HG02885 (cell line): Measurements from ENCODE around the gene TUSC7.

Experiments
- ATAC-seq: cut with Tn5 transposase; IDR thresholded peaks from one replicate; pipeline ENCODE4 v1.9.1; 2021; ENCODE audit warnings: mild to moderate bottlenecking; ENCODE audit not compliant: unreplicated experiment, poor library complexity

The TUSC7 gene

DNA sequence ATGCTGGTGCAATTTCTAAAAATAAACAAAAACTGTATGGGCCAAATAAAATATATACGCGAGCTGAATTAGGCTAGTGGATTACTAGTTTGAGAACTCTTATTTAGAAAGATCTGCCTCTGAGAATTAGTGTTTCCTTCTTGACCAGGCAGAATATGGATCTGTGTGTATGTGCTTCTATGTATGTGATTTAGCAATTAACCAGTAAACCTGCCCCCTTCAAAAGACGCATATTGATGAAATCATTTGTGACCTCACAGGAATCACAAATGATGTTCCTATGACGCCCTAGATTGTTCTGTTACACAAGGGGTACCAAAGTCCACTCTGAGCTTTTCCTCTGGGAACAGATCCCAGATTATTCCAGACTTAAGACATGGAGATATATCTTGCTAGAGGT is at the start of gene TUSC7:
TUSC7 (plus strand) TSS at position 301 of the 400 bp plus-strand sequence.
- ATAC-seq: no peak

DNA sequence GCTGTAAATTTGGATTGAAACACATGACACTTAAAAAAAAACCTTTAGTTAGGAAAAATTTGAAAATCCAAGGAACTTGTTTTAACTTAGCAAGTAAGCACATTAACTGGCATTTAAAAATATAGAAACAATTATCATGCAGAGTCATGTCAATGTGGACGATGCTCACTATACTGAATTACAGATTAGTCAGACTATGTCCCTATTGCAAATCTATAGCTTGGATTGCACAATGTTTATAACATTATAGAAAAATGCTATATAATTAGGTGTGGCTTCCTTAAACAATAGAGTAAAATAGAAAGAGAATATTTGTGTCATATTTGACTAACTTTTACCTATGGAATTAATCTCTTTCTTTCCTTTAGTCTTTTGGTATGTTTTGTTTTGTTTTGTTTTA is 48.4 kb upstream of the TUSC7 start:
- no peak for ATAC-seq

DNA sequence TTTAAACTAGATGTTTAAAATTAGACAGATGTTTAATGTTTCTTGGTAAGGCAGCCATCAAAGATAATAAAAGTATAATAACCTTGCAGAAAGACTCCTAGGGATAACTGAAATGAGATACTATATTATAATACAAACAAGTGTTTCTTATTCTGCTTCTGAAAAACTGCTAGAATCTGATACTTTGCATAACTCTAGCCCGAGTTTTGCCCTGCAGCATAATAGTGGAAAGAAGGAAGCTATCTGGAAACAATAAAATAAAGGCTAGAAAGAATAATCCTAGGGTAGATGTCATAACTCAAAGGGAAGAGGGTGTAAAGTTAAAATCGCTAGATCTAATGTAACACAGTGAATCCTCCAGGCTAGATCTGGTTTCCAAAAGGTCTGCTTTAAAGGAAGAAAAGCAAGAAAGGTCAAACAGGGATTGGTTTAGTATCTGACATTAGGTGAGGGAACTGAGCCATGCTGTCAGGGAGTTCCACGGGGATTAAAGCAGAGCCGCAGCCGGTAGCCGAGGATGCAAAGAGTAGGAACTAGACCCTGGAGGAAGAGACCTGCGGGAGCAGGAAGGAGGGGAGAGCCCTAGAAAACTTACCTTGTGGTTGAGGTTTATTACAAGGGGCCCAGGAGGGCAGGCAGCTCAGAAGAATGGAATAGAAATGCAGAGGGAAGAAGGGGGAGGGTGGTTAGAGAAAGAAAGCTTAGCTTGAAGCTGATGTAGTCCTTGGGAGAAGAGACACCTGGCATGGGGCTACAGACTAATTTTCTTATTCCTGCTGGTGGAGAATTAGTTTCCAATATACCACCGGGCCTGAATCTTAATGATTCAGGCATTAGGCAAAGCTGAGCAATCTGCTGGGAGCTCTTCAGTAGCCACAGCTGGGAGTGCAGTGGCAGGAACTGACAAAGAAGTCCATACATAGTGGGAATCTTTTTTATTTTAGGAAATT is 46.1 kb upstream of the TUSC7 start:
- ATAC-seq: no peak

DNA sequence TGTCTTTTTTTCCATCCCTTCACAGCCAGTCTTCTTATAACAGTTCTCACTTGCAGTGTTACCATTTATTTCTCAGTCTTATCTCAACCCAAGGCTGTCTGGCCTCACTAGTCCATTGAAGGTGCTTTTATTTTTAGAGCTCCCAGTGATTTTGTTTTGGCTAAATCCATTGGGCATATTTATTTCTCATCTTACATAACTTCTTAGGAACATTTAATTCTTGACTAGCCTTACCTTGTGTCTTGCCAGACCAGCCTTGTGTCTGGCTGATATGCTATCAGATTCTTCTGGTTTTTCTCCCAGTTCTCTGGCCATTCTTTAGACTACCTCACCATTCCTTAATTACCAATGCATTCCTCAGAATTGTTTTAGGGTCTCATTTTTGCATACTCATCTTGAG is 42.3 kb upstream of the TUSC7 start:
- no peak for ATAC-seq

DNA sequence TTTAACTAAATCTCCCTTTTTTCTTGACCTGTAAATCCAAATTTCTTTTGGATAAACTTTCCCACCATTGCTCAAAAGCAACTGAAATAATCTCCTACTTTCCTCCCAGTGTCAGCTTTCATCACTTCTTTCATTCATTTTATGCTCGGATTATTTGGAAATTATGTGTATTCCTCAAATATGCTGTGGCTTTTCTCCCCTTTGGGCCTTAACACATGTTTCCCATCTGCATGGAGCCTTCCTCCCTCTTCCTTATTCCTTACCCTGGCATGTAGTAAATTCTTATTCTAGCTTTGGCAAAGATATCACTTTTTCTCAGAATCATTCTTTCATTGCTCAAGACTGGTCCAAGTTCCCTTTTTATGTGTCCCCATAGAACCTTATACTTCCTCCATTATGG is 41.8 kb upstream of the TUSC7 start:
- no peak for ATAC-seq

DNA sequence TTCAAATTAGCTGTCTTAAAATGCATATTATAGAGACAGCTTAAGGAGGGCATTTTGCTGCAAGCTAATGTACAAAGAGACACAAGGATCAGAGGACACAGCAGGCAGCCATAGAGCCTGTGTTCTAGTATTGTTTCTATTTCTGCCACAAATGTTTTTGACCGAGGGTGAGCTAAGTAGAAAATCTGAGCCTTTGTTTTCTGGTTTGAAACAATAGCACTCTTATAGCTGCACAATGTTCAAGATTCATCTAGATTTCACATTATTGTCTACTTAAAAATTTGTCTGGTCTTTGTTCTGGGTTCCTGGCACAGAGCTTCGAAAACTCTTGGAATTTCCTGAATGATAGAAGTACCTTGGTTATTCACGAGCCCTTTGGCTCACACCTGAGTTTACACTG is 40.0 kb upstream of the TUSC7 start:
- no peak for ATAC-seq

DNA sequence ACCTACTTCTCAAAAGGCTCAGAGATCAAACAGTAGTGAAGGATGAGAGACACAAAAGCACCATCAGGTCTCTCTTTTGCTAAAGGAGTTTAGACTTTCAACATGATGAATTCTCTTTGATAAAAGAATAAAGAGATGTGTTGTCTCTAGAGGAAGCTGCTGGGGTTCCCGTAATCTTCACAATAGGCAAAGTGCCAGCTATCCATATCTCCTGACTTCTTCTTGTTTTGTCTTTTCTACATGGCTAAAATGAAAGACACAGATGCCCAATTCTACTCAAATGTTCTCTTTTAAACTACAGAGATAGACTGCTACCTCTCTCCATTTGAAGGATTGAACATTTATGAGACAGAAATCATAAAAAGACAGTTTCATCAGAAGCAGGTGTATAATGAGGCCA is 38.4 kb upstream of the TUSC7 start:
- no peak for ATAC-seq

DNA sequence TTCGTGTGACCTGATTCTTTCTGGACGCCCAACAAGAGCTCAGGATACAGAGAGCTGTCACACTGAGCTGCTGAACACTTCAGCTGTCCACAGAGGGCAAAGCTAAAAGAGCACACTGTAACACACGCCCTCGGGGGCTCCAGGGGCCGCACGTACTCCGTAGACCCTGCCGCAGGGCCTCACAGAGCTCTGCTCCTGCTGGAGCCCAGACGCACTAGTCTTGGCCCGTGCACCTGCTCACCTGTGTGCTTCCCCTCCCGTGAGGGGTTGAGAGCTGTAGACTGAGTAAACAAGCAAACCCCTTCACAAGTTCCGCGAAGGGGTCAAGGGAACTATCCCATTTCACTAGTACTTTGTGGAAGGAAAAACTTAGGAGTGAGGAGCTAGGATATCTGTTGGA is 30.7 kb upstream of the TUSC7 start:
- ATAC-seq: no peak

DNA sequence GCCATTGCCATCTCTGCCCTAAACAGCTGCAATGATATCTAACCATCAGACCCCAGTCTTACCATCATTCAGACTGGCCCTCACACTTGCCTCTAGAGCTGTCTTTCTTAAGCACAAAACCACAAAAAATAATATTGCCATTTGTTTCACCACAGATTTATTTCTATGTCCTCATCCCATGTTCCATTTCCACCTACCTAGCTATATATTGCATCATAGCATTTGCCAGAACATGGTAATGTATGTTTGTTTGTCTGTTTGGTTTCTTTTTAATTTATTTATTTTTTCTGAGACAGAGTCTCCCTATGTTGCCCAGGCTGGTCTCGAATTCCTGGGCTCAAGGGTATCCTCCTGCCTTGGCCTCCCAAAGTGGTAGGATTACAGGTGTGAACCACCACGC is 18.5 kb upstream of the TUSC7 start:
- ATAC-seq: no peak

DNA sequence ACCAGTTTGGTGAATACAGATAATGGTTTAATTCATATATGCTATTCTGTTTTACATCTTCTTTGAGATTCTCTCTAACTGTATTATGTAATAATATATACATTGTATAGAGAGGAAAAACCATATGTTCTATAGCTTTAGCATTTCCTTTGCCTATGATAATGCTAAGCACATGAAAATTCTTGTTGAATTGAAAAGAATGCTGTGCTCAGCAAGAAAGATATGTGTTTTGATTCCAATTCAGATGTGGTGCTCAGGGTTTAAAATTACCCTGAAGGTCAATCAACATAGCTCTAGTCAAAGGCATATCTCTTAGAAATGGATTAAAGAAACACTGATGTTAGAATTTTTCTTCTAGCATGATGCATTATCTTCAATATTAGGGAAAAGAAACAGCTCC is 8.5 kb upstream of the TUSC7 start:
- ATAC-seq: no peak

DNA sequence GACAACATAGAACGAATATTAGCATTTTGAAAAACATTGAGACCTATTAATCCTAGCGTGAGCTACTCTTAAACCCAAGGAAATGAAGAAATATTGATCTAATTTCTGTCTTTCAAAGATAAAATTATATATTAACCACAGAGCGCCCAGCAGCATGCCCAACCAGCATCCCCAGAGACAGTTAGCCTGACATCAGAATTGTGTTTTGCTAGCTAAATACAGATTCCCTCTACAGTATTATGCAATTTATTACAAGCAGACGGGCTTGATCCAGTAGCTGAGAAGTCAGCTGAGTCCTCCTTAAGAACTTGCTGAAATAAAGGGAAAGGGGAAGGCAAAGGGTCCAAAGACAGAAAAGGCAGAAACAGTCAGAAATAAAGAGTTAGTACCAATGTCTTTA is 7.2 kb upstream of the TUSC7 start:
- no peak for ATAC-seq

DNA sequence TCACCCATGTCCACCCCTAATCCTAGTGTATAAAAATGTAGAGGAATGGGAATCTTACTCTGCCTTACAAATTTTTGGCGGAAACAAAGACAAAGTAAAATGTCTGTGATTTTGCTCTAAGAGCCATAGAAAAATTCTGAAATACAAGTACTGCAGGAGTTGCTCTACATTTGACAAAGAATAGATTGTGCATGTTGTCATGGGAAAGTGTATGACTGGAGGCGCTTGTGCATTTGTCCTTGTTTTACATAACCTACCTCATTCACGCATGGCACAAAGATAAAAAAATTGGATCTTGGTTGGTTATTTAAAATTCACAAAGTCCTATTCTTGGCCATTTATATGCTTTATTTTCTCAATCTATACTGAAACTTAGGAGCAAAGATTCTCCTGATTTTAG is 2.0 kb upstream of the TUSC7 start:
- ATAC-seq: no peak

DNA sequence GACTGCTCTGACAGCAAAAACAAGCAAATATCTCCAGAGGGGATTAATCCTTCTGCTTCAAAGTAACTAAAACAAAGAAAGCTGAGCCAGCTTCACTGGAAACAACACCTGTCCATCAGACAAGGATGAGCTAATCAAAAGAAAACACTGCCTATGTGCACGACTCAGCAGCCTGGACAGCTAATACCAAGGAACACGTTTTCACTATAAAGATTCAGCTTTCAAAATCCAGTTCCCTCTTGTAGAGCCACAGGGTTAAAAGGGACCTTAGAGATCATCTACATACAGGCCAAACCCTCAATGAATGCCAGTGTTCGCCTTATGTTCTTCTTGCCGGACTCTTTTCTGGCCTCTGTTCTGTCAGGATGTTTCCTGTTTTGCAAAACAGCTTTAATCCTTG is 6.9 kb downstream of the TUSC7 start:
- ATAC-seq: no peak

DNA sequence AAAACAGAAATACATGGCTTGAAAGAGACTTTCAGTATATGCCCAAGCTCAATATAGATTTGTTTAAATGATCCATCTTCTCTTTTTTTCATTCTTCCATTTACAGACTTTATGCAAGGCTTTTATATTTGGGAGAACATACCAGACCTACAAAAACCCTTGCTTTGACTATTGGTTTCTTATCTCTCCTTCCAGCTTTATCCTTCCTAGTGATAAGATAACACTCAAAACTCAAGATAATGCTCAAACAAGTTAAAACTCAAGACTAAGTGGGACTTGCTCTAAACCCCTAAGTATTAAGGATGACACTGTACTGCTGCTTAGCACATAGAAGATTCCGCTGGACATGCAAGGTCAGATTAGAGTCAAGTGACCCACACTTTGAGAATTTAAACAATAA is 8.0 kb downstream of the TUSC7 start:
- ATAC-seq: no peak

DNA sequence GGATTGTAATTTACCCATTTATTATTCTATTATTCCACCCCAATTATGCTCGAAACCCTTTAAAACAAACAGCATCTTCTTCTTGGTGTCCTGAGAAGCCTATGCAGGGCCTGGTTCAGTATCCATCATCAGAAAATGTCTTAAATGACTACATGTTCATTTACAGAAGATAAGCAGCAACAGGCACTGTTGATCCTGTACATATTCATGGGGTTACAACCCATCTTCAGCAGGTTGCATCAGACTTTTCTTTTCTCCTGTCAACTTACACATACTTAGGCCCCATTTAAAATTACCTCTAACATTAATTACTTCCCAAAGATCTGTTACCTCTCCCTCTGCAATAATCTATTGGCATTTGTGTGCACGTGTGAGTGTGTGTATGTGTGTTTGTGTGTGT is 18.9 kb downstream of the TUSC7 start:
- no peak for ATAC-seq

DNA sequence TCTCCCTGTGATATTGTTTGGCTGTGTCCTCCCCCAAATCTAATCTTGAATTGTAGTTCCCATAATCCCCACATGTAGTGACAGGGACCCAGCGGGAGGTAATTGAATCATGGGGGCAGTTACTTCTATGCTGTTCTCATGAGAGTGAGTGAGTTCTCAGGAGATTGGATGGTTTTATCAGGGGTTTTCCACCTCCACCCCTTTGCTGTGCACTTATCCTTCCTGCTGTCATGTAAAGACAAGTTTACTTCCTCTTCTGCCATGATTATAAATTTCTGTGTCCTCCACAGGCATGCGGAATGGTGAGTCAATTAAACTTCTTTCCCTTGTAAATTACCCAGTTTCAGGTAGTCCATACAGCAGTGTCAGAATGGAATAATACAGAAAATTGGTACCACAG is 24.7 kb downstream of the TUSC7 start:
- ATAC-seq: no peak

DNA sequence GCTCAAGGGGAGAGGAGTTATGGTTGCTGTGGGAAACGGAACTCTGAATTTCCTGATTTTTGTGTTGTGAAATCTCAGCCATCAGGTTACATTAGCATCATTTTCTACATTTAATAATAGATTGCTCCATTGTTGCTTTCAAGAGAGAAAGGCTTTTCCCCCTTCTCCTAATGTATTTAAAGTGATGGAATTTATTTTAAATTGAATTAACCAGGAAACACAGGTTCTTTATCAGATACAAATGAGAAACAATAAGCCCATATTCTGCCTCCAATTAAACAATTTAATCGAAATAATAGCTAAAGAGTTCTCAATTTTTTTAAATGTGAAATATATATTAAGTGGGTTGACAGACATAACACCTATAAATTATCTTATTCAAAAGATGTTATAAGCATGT is 30.1 kb downstream of the TUSC7 start:
- no peak for ATAC-seq

DNA sequence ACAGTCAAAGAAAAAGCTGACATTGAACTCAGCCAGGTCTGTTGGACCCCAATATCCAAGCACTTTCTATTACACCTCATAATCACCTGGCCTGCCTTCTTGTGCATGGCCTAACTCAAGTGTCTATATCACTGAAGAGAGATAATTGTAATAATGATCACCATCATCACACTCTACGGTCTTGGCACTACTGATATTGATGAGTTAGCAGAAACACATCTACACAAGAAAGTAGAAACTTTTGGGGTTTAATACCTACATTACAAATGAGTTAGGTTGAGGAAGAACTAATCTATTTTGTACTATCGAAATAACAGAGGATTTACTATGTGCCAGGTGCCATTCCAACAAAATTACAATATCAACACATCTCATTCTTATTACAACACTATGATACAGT is 30.7 kb downstream of the TUSC7 start:
- ATAC-seq: no peak

DNA sequence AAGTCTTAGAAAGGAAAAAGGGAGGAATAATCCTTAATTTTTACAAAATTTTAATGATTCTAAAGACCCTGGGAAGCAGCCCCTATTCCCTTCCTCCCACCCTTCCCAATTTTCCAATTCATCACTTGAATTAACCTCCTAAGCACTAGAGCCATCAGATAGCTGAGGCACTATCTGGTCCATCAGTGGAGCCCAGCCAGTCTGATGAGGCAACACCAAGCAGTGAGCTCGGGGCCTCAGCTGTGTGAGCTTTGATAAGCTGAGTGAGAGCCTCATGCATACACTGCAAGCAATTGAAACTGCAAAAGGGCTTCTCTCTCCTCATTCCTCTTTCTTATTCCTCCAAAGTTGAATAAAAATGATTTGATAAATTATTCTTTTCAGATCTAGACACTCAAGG is 31.9 kb downstream of the TUSC7 start:
- no peak for ATAC-seq

DNA sequence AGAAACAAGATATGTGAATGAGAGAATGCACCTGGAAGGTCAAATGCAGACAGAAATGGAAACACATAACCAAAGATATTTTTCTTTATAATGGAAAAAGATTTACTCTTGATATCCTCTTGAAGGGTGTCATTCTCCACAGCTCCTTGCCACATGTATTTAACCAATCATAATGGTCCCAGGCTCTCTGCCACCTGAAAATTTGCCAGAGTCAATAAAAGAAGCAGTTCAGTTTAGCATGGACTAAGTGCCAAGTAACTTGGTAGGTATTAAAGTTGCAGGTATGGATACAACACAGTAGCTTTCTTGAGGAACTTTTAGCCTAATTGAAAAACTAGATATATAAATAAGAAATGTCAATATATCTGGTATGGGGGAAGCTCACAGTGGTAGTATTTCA is 33.5 kb downstream of the TUSC7 start:
- no peak for ATAC-seq

DNA sequence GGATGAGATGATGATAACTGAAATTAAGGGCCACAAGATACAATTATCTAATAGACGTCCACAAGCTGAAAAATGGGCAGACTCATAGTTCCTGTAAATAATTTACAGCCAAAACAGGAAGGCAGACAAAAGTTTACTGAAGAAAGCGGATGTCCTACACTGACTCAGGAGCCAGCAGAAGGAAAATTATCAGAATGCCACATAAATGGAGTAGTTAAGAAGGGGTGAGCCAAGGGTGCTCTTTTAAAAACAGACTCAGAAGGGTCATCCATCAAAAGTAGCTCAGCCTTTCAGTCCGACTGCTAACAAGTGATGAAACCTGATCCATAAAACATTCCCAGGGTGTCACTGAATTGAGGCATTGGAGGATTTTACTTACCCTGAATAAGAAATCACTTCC is 39.8 kb downstream of the TUSC7 start:
- ATAC-seq: no peak

DNA sequence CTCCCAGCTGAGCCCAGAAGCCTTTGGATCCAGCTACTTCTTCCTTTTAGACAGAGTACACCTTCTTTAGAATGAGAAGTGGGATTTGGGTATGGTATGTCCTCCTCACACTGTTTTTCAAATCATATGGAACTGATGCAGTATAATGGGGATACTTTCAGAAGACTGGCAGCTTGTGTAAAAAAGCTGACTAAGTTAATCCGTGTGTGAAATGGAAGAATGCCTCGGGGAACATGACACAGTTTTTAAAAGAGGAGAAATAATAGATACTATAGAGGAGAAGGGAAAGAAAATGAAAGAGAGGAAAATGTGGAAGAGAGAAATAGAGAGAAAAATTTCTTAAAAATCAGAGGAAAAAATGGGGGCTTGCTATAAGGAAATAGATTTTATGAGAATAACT is 47.7 kb downstream of the TUSC7 start:
- no peak for ATAC-seq
